H1 (cell line): ENCODE results near the gene TENT4B. TPM values are rescaled to one million over a fixed set of nuclear protein-coding genes. Genes with fewer than 3 reads are reported as not detected.

Source experiments
- CTCF ChIA-PET: fragments of 300-600 bp; sonication (Branson Sonifier 250); formaldehyde crosslinking; loops from one replicate; lab custom pipeline; 2021; ENCODE audit not compliant: partially characterized antibody; lab: Charles Lee
- POLR2A ChIA-PET: fragments of 300-600 bp; sonication (Branson Sonifier 250); formaldehyde crosslinking; loops from one replicate; lab custom pipeline; 2021; ENCODE audit warnings: inconsistent platforms; ENCODE audit not compliant: partially characterized antibody; lab: Charles Lee
- DNase-seq, 2 experiments: peaks; one replicate each; pipeline versions ENCODE4 v3.0.0 to v3.0.0-alpha.2; 2010 to 2022; ENCODE audit warnings: low spot score in 2 of 2, low read depth in 1 of 2, mixed read lengths in 1 of 2
- FAIRE-seq: peaks from 2 replicates; lab custom pipeline; 2011; peaks lifted over from hg19 to GRCh38; lab: Jason Lieb, UNC
- H2AFZ ChIP-seq: 2 replicates; pipeline ENCODE4 v1.8.1; 2012; ENCODE audit warnings: low read length, inconsistent platforms
- H2AK5ac ChIP-seq: 2 replicates; pipeline ENCODE4 v1.6.1; 2013; ENCODE audit warnings: low read depth, low read length
- H2BK120ac ChIP-seq: replicated peaks from 2 replicates; pipeline ENCODE3; 2013; ENCODE audit warnings: low read depth, low read length, inconsistent platforms
- H2BK12ac ChIP-seq: 2 replicates; pipeline ENCODE4 v1.6.1; 2013; ENCODE audit warnings: low read depth, low read length
- H2BK15ac ChIP-seq: 2 replicates; pipeline ENCODE4 v1.6.1; 2013; ENCODE audit warnings: low read length
- H2BK20ac ChIP-seq: 2 replicates; pipeline ENCODE4 v1.6.1; 2013; ENCODE audit warnings: low read length
- H2BK5ac ChIP-seq: 2 replicates; pipeline ENCODE4 v1.6.1; 2013; ENCODE audit warnings: low read depth, low read length
- H3K14ac ChIP-seq: 2 replicates; pipeline ENCODE4 v1.6.1; 2013; ENCODE audit warnings: inconsistent platforms; ENCODE audit not compliant: insufficient read length
- H3K18ac ChIP-seq: 2 replicates; pipeline ENCODE4 v1.6.1; 2013; ENCODE audit warnings: low read length; ENCODE audit errors: extremely low read depth
- H3K23ac ChIP-seq: 2 replicates; pipeline ENCODE4 v1.6.1; 2013; ENCODE audit warnings: inconsistent platforms; ENCODE audit not compliant: insufficient read length
- H3K23me2 ChIP-seq: 2 replicates; pipeline ENCODE4 v1.6.1; 2013; ENCODE audit warnings: low read depth, low read length
- H3K27ac ChIP-seq: 2 replicates; pipeline ENCODE4 v1.6.1; 2011; ENCODE audit warnings: low read depth, low read length, inconsistent platforms
- H3K27me3 ChIP-seq, 4 experiments: replicated peaks in 1 of 4; 1 replicate in 1 of 4; 2 replicates in 3 of 4; pipeline versions ENCODE4 v1.6.1 to v1.8.1; 2011 to 2013; ENCODE audit warnings: low read length in 3 of 4, mild to moderate bottlenecking in 3 of 4, inconsistent platforms in 2 of 4, mixed read lengths in 2 of 4, moderate library complexity in 1 of 4; ENCODE audit not compliant: control insufficient read depth in 3 of 4, insufficient read depth in 3 of 4; ENCODE audit errors: extremely low read depth in 1 of 4
- H3K36me3 ChIP-seq, 4 experiments: 2 replicates each; pipeline versions ENCODE4 v1.6.1 to v1.8.1; 2011 to 2013; ENCODE audit warnings: mild to moderate bottlenecking in 4 of 4, low read length in 3 of 4, moderate library complexity in 2 of 4, control low read depth in 1 of 4, inconsistent platforms in 1 of 4; ENCODE audit not compliant: insufficient read depth in 4 of 4, control insufficient read depth in 2 of 4
- H3K4ac ChIP-seq: replicated peaks from 2 replicates; pipeline ENCODE3; 2013; ENCODE audit warnings: low read length, low read depth, mixed read lengths, inconsistent platforms; ENCODE audit not compliant: insufficient read length
- H3K4me1 ChIP-seq, 4 experiments: replicated peaks in 1 of 4; 1 replicate in 1 of 4; 2 replicates in 3 of 4; pipeline versions ENCODE4 v1.6.1 to v1.8.1; 2011 to 2013; ENCODE audit warnings: low read length in 3 of 4, inconsistent platforms in 2 of 4, mixed read lengths in 1 of 4; ENCODE audit not compliant: insufficient read depth in 4 of 4, control insufficient read depth in 3 of 4
- H3K4me2 ChIP-seq, 2 experiments: 2 replicates each; pipeline versions ENCODE4 v1.6.1 to v1.8.1; 2011 to 2013; ENCODE audit warnings: low read depth in 2 of 2, low read length in 2 of 2, control low read depth in 1 of 2, inconsistent platforms in 1 of 2, mild to moderate bottlenecking in 1 of 2; ENCODE audit not compliant: insufficient read depth in 1 of 2
- H3K4me3 ChIP-seq, 4 experiments: fragments of 200-600, 300-600 bp in 1 of 4; sonication (generic), shearing (Covaris generic), sonication (Bioruptor Twin) in 1 of 4; 2 replicates each; pipeline versions ENCODE4 v1.5.1 to v1.8.1; 2011 to 2016; ENCODE audit warnings: low read length in 4 of 4, low read depth in 3 of 4, control low read depth in 2 of 4, inconsistent platforms in 2 of 4, mild to moderate bottlenecking in 2 of 4, mixed read lengths in 1 of 4, moderate library complexity in 1 of 4; ENCODE audit not compliant: insufficient read depth in 2 of 4; ENCODE audit errors: extremely low read depth in 1 of 4
- H3K56ac ChIP-seq: replicated peaks from 2 replicates; pipeline ENCODE3; 2013; ENCODE audit warnings: low read depth, mild to moderate bottlenecking, mixed read lengths, low read length, inconsistent platforms; ENCODE audit not compliant: insufficient read length
- H3K79me1 ChIP-seq: 2 replicates; pipeline ENCODE4 v1.6.1; 2013; ENCODE audit warnings: low read depth, low read length, control low read depth
- H3K79me2 ChIP-seq, 2 experiments: 2 replicates each; pipeline versions ENCODE4 v1.6.1 to v1.8.1; 2012 to 2013; ENCODE audit warnings: low read length in 2 of 2, mild to moderate bottlenecking in 2 of 2, inconsistent platforms in 1 of 2; ENCODE audit not compliant: insufficient read depth in 2 of 2, control insufficient read depth in 1 of 2
- H3K9ac ChIP-seq, 4 experiments: replicated peaks in 1 of 4; 1 replicate in 1 of 4; 2 replicates in 3 of 4; pipeline versions ENCODE4 v1.6.1 to v1.8.1; 2011 to 2013; ENCODE audit warnings: low read depth in 3 of 4, low read length in 3 of 4, control low read depth in 2 of 4, mild to moderate bottlenecking in 2 of 4, moderate library complexity in 2 of 4, inconsistent platforms in 1 of 4; ENCODE audit errors: extremely low read depth in 1 of 4
- H3K9me3 ChIP-seq, 2 experiments: 2 replicates each; pipeline versions ENCODE4 v1.6.1 to v1.8.1; 2012 to 2013; ENCODE audit warnings: mild to moderate bottlenecking in 2 of 2, moderate library complexity in 2 of 2, control low read depth in 1 of 2, inconsistent platforms in 1 of 2, low read depth in 1 of 2, low read length in 1 of 2, mixed read lengths in 1 of 2; ENCODE audit not compliant: insufficient read depth in 2 of 2
- H4K20me1 ChIP-seq, 2 experiments: replicated peaks in 1 of 2; 2 replicates each; pipeline versions ENCODE3 to v1.8.1; 2011 to 2013; ENCODE audit warnings: inconsistent platforms in 2 of 2, low read length in 2 of 2, mild to moderate bottlenecking in 1 of 2; ENCODE audit not compliant: insufficient read depth in 2 of 2, control insufficient read depth in 1 of 2
- H4K5ac ChIP-seq: 2 replicates; pipeline ENCODE4 v1.6.1; 2013; ENCODE audit warnings: low read length, low read depth, mixed read lengths, inconsistent platforms; ENCODE audit not compliant: insufficient read length
- H4K8ac ChIP-seq: 2 replicates; pipeline ENCODE4 v1.8.0; 2013; ENCODE audit warnings: mild to moderate bottlenecking, moderate library complexity, low read length, inconsistent platforms; ENCODE audit not compliant: insufficient read depth; ENCODE audit errors: extremely low read depth
- H4K91ac ChIP-seq: replicated peaks from 2 replicates; pipeline ENCODE3; 2013; ENCODE audit warnings: low read length, mixed read lengths, inconsistent platforms; ENCODE audit not compliant: insufficient read length
- ATF2 ChIP-seq: IDR thresholded peaks from 2 replicates; pipeline ENCODE4 v1.6.1; 2012; ENCODE audit warnings: low read length, inconsistent platforms
- ATF3 ChIP-seq: IDR thresholded peaks from 2 replicates; pipeline ENCODE4 v1.6.1; 2011; ENCODE audit warnings: low read depth, mild to moderate bottlenecking, low read length; ENCODE audit not compliant: insufficient read depth
- BACH1 ChIP-seq: IDR thresholded peaks from 2 replicates; pipeline ENCODE4 v1.6.1; 2012; ENCODE audit warnings: low read length, improper control_type of control experiment
- CEBPB ChIP-seq: IDR thresholded peaks from 2 replicates; pipeline ENCODE4 v1.6.1; 2012; ENCODE audit warnings: low read depth, low read length
- SIRT6 ChIP-seq: IDR thresholded peaks from one replicate; pipeline ENCODE4 v1.7.1; 2012; ENCODE audit warnings: low read length, inconsistent platforms
- SP1 ChIP-seq: IDR thresholded peaks from 2 replicates; pipeline ENCODE4 v1.6.1; 2011; ENCODE audit warnings: low read depth, low read length
- SRF ChIP-seq: IDR thresholded peaks from 2 replicates; pipeline ENCODE4 v1.6.1; 2011; ENCODE audit warnings: mild to moderate bottlenecking, low read depth, low read length, moderate library complexity
- YY1 ChIP-seq: IDR thresholded peaks from 2 replicates; pipeline ENCODE4 v1.6.1; 2011; ENCODE audit warnings: low read depth, mild to moderate bottlenecking, low read length
- WGBS, 2 experiments: shearing (Covaris generic) in 1 of 2; methylation state at CpG; one replicate each; pipeline versions ENCODE4 v1.1.6 to v1.1.7; 2013 to 2015; ENCODE audit warnings: low lambda C conversion rate in 2 of 2, mixed read lengths in 2 of 2, inconsistent platforms in 1 of 2, low coverage in 1 of 2, missing lambda C conversion rate in 1 of 2; ENCODE audit not compliant: insufficient replicate concordance in 2 of 2, insufficient coverage in 1 of 2, insufficient read length in 1 of 2; ENCODE audit errors: extremely low coverage in 1 of 2, missing lambda C conversion rate in 1 of 2; 5-methylcytosine and 5-hydroxymethylcytosine counted together
- polyA plus RNA-seq, 7 experiments: library from polyadenylated mRNA; depleted of rRNA in 3 of 7; stranded (reverse) in 5 of 7; unstranded in 2 of 7; fragments of >200 nt in 5 of 7; fragments of 200-250 nt in 2 of 7; gene quantifications; 1 replicate in 5 of 7; 2 replicates in 1 of 7; 4 replicates in 1 of 7; pipeline versions ENCODE4 v1.2.1 to v1.2.3, GENCODE V29; 2011 to 2013; ENCODE audit warnings: missing spikeins in 2 of 7, mixed read lengths in 2 of 7
- total RNA-seq: library from RNA; stranded (reverse); fragmentation: NEBNext Ultra II Directional; extraction: Animal tissue kit (Norgen Biotek cat#: 25700); gene quantifications from 2 replicates; pipeline ENCODE4 v1.2.1, GENCODE V29; 2021
- TF ChIP-seq, protein P1 (sequence below): IDR thresholded peaks from 2 replicates; pipeline ENCODE4 v1.6.1; 2012; ENCODE audit warnings: inconsistent platforms
- TF ChIP-seq, protein P2 (sequence below), 3 experiments: IDR thresholded peaks; 1 replicate in 2 of 3; 2 replicates in 1 of 3; pipeline versions ENCODE4 v1.5.1 to v1.6.1; 2011; ENCODE audit warnings: low read length in 3 of 3, mild to moderate bottlenecking in 3 of 3, inconsistent platforms in 2 of 3, low read depth in 1 of 3, moderate library complexity in 1 of 3; ENCODE audit not compliant: insufficient read depth in 1 of 3; ENCODE audit errors: control extremely low read depth in 1 of 3

The TENT4B gene
- total and polyA plus RNA-seq, 2 of the 8 experiments (the other 6 are each of a cell fraction or from before 2014, with no cell fraction given) = 4.2 to 15.7 TPM

- Histone ChIP-seq H4K8ac (no peak overlapping the region), H3K4me1 (no peaks in the 10 kb centered on the region), H4K91ac (no peak overlapping the region), H4K20me1 (no peaks in the 10 kb centered on the region), H3K4ac (no peak overlapping the region), H2BK5ac (no peak overlapping the region), H3K9ac (no peak overlapping the region), H2BK12ac (no peak overlapping the region), H3K14ac (no peak overlapping the region), H2AFZ (no peak overlapping the region), H4K5ac (no peak overlapping the region), H3K56ac (no peak overlapping the region), H2BK120ac (no peak overlapping the region), H3K79me1 (no peaks in the 10 kb centered on the region; the same call in 1 of the 2 replicates), H2BK15ac (no peak overlapping the region), H3K23ac (no peak overlapping the region), H3K4me2 (no peak overlapping the region), H3K23me2 (no peaks in the 10 kb centered on the region), H2AK5ac (no peak overlapping the region), H3K36me3 (peaks cover 0 to 20% (median 10%) of the 10 kb centered on the region in 4 experiments; a peak in 7 of 8 replicates), H3K79me2 (0 out of 4 replicates have a peak, but pooled peaks cover 0 to 2% of the 10 kb centered on the region in 2 experiments), H3K4me3 (no peak overlapping the region), H3K18ac (no peak overlapping the region), H2BK20ac (no peak overlapping the region), H3K9me3 (no peaks in the 10 kb centered on the region), H3K27me3 (no peaks in the 10 kb centered on the region), H3K27ac (no peak overlapping the region)
- WGBS, 2 experiments = 93% methylated on average over 4 of the region's 4 CpGs; no CpG with 5 or more reads in 1 of the 2 experiments
- ChIA-PET CTCF (interaction anchor here (0.6 to 1.3 kb wide), 5 partner anchors 27 to 247 kb away, joined by 3 to 4 read pairs (median 3); partner anchors contain the start of gene CNEP1R1), POLR2A (no interaction called here)
- no peak for DNase-seq
- FAIRE-seq = no peak
- TF ChIP-seq SP1 (no peak), BACH1 (no peak), SRF (no peak), YY1 (no peak), CEBPB (no peak), ATF3 (no peak), ATF2 (no peak), SIRT6 (no peak)
- TF ChIP-seq, protein P1, sequence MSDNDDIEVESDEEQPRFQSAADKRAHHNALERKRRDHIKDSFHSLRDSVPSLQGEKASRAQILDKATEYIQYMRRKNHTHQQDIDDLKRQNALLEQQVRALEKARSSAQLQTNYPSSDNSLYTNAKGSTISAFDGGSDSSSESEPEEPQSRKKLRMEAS = no peak
- TF ChIP-seq, protein P2, sequence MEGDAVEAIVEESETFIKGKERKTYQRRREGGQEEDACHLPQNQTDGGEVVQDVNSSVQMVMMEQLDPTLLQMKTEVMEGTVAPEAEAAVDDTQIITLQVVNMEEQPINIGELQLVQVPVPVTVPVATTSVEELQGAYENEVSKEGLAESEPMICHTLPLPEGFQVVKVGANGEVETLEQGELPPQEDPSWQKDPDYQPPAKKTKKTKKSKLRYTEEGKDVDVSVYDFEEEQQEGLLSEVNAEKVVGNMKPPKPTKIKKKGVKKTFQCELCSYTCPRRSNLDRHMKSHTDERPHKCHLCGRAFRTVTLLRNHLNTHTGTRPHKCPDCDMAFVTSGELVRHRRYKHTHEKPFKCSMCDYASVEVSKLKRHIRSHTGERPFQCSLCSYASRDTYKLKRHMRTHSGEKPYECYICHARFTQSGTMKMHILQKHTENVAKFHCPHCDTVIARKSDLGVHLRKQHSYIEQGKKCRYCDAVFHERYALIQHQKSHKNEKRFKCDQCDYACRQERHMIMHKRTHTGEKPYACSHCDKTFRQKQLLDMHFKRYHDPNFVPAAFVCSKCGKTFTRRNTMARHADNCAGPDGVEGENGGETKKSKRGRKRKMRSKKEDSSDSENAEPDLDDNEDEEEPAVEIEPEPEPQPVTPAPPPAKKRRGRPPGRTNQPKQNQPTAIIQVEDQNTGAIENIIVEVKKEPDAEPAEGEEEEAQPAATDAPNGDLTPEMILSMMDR (IDR thresholded peaks at IDR 0.05; ENCODE audit: control extremely low read depth in 1 of 3, insufficient read depth in 1 of 3, low read depth in 1 of 3, low read length in 3 of 3) = no peak
These were observed 62.6 kb downstream of the TENT4B start for GRCh38 chr16:50215680-50216079.
